Progenitor cell of endocrine pancreas (in vitro differentiated cells): ENCODE data around the gene LINC00305. TPM values are rescaled to one million over a fixed set of nuclear protein-coding genes. Genes with fewer than 3 reads are reported as not detected.

Experiments
- DNase-seq: peaks from one replicate; pipeline ENCODE4 v3.0.0; 2021; ENCODE audit warnings: low spot score; ENCODE audit not compliant: unreplicated experiment
- H3K27ac Mint-ChIP-seq: 2 replicates; pipeline ENCODE4 v1.8.0; 2021; ENCODE audit warnings: mild to moderate bottlenecking, moderate library complexity, mixed read lengths
- H3K27me3 Mint-ChIP-seq: 2 replicates; pipeline ENCODE4 v1.8.0; 2021; ENCODE audit warnings: mixed read lengths
- H3K36me3 Mint-ChIP-seq: 2 replicates; pipeline ENCODE4 v1.8.0; 2022; ENCODE audit warnings: mixed read lengths; ENCODE audit not compliant: insufficient read depth
- H3K4me1 Mint-ChIP-seq: 2 replicates; pipeline ENCODE4 v1.8.0; 2021; ENCODE audit warnings: low read depth, mixed read lengths
- H3K4me3 Mint-ChIP-seq: 2 replicates; pipeline ENCODE4 v1.8.0; 2021; ENCODE audit warnings: low read depth, mild to moderate bottlenecking, moderate library complexity, mixed read lengths
- H3K9me3 Mint-ChIP-seq: 2 replicates; pipeline ENCODE4 v1.8.0; 2021; ENCODE audit warnings: low read depth, mixed read lengths
- total RNA-seq: library from RNA; stranded (reverse); gene quantifications from 2 replicates; pipeline ENCODE4 v1.2.1, GENCODE V29; 2021
- TF ChIP-seq, protein P1 (sequence below): fragments of 200-600 bp; sonication (generic); IDR thresholded peaks from one replicate; pipeline ENCODE4 v1.5.0; 2021; ENCODE audit warnings: antibody characterized with exemption, mild to moderate bottlenecking; ENCODE audit not compliant: unreplicated experiment

Gene LINC00305
- total RNA-seq, 1 donor from 2014 or later: 1.6 TPM

DNA sequence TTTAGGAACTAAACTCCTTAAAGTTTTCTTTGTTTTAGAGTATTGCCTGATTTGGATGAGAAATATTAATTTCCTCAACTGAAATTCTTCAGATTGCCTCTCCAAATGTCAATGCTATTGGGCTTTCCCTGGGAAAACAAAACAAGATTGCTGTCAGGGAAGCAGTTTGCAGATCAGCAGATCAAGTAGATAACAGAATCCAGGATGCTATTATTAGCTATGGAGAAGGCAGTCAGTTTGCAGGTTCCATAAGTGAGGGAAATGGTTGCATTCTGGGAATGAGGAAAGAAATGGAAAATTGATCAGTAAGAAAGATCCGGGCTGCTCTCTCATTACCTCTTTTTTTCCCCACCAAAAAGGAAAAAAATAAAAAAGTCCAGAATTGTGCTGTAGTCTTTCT lies 11.0 kb downstream of the LINC00305 start:
- H3K27me3 Mint-ChIP-seq: no peaks in the 10 kb centered on the region
- no peak overlapping the region for H3K4me3 Mint-ChIP-seq
- H3K36me3 Mint-ChIP-seq: no peaks in the 10 kb centered on the region
- no peak for DNase-seq
- no peaks in the 10 kb centered on the region for H3K9me3 Mint-ChIP-seq
- H3K4me1 Mint-ChIP-seq: peaks cover 29% of the 10 kb centered on the region
- TF ChIP-seq, protein P1, sequence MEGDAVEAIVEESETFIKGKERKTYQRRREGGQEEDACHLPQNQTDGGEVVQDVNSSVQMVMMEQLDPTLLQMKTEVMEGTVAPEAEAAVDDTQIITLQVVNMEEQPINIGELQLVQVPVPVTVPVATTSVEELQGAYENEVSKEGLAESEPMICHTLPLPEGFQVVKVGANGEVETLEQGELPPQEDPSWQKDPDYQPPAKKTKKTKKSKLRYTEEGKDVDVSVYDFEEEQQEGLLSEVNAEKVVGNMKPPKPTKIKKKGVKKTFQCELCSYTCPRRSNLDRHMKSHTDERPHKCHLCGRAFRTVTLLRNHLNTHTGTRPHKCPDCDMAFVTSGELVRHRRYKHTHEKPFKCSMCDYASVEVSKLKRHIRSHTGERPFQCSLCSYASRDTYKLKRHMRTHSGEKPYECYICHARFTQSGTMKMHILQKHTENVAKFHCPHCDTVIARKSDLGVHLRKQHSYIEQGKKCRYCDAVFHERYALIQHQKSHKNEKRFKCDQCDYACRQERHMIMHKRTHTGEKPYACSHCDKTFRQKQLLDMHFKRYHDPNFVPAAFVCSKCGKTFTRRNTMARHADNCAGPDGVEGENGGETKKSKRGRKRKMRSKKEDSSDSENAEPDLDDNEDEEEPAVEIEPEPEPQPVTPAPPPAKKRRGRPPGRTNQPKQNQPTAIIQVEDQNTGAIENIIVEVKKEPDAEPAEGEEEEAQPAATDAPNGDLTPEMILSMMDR: no peak
- no peak overlapping the region for H3K27ac Mint-ChIP-seq

DNA sequence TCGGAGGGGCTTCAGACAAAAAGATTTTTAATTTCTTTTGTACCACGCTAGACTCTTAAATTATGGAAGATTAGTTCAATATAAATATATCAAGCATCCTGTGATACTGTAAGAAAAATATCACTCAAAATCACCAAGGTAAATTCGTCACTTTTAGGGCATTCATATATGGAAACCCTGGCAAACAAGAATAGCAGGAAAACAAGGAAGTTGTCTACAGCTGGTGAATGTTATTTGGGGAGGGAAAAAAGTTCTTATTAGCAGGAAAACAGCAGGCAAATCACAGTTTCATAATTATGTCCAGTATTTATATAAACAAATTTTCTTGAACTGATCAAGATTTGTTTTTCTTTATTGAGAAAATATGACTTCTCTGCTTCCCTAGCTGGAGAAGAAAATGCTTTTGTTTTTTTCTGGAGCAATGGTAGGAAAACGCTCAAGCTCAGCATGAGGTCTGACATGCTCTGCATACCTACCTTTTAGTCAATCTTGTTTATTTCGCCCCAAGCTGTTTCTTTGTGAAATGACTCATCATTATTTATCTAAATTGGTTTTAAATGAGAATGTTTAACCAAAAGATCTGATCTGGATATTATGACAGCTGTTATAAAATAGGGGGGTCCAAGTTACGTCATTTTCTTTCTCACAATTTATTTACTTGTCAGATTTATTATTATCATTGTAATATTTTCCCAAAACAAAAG lies 14.7 kb downstream of the LINC00305 start:
- no peak for DNase-seq
- Mint-ChIP-seq H3K27ac (peak overlapping the region; percentile 65), H3K4me1 (peaks cover 24% of the 10 kb centered on the region), H3K36me3 (no peaks in the 10 kb centered on the region), H3K27me3 (no peaks in the 10 kb centered on the region), H3K4me3 (no peak overlapping the region), H3K9me3 (peaks cover 4% of the 10 kb centered on the region)
- TF ChIP-seq, protein P1: no peak

DNA sequence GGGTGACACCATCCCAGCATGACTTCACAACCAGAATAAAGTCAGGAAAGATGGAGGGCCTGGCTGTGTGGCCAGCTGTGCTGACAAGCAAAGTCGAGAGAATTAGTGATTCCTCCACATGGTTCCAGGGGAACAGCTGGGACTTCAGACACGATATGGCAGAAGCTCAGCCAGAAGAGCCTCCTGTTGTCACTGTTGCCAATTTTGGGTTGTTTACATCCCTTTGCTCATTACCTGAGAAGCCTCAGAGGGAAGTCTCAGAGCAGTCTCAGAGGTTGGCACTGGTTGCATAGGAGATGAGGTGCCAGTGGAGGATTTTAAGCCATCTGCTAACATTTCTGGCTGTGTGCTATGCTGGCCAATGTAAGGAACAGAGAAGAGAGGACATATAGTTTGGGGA lies 16.0 kb downstream of the LINC00305 start:
- H3K36me3 Mint-ChIP-seq: no peaks in the 10 kb centered on the region

DNA sequence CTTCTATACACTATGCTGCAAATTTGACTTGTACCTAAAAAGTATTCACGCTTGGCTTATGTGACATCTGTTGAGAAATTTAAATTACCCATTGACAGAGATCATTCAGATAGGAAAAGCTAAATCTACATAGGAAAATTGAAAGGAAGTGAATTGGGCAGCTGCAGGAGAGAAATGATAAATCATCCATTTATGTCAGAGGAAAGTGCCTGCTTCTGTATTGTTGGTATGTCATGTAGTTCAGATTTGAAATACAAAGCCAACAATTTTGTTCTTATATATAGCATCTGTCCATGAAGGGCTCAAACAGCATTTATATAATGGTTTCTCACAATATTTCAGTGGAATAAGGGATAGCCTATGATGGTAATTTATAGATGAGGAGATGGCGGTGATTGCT lies 17.6 kb downstream of the LINC00305 start:
- TF ChIP-seq, protein P1: no peak
- no peaks in the 10 kb centered on the region for H3K36me3 Mint-ChIP-seq
- H3K4me1 Mint-ChIP-seq: peaks cover 14% of the 10 kb centered on the region
- no peak overlapping the region for H3K27ac Mint-ChIP-seq
- no peak for DNase-seq
- H3K27me3 Mint-ChIP-seq: no peaks in the 10 kb centered on the region
- peaks cover 4% of the 10 kb centered on the region for H3K9me3 Mint-ChIP-seq
- no peak overlapping the region for H3K4me3 Mint-ChIP-seq

More for the DNA sequence above, 16.0 kb downstream of the LINC00305 start:
- H3K27me3 Mint-ChIP-seq: no peaks in the 10 kb centered on the region
- TF ChIP-seq, protein P1: no peak
- no peak overlapping the region for H3K4me3 Mint-ChIP-seq
- H3K9me3 Mint-ChIP-seq: peaks cover 4% of the 10 kb centered on the region
- no peak for DNase-seq
- H3K27ac Mint-ChIP-seq: peak overlapping the region; percentile 28
- peaks cover 15% of the 10 kb centered on the region for H3K4me1 Mint-ChIP-seq

DNA sequence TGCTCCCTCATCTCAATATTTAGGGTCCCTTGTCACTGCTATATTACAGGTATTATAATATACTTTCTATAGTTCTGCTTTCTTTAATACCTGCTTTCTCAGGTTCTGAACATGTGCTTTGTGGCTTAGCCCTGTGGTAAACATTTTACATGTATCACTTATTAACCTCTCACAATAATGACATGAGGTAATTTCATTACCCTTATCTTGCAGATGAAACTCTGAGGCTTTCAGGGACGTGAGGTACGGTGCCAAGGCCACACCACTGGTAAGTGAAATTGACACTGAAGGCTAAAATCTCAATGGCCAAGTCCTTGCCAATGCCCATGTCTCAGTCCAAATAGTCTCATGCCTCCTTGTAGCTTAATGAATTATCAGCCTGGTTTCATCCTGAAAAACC lies 21.7 kb downstream of the LINC00305 start:
- peaks cover 6% of the 10 kb centered on the region for H3K4me1 Mint-ChIP-seq
- H3K27me3 Mint-ChIP-seq: no peaks in the 10 kb centered on the region
- peaks cover 8% of the 10 kb centered on the region for H3K9me3 Mint-ChIP-seq
- no peak for DNase-seq
- H3K36me3 Mint-ChIP-seq: no peaks in the 10 kb centered on the region
- TF ChIP-seq, protein P1: no peak
- no peak overlapping the region for H3K27ac Mint-ChIP-seq
- H3K4me3 Mint-ChIP-seq: no peak overlapping the region
